Hepatocyte (in vitro differentiated cells): ENCODE data around the gene FAM53B. TPM values are rescaled to one million over a fixed set of nuclear protein-coding genes. Genes with fewer than 3 reads are reported as not detected.
"Not testable (repeated sequence)": the region's sequence is repeated elsewhere in the genome, so short reads cannot be mapped to it uniquely, and the experiment has no call there.

Experiments used
- DNase-seq: peaks from one replicate; pipeline ENCODE4 v3.0.0-alpha.2; 2016; ENCODE audit warnings: low spot score
- H2AFZ ChIP-seq: fragments of 200-600 bp; sonication (generic); 2 replicates; pipeline ENCODE4 v1.6.0; 2016; ENCODE audit warnings: antibody characterized with exemption, mild to moderate bottlenecking
- H3K27ac ChIP-seq: fragments of 200-600 bp; sonication (generic); 2 replicates; pipeline ENCODE4 v1.5.1; 2016; ENCODE audit warnings: mild to moderate bottlenecking
- H3K27me3 ChIP-seq: fragments of 200-600 bp; sonication (generic); 2 replicates; pipeline ENCODE4 v1.6.1; 2016
- H3K36me3 ChIP-seq: fragments of 200-600 bp; sonication (generic); replicated peaks from 2 replicates; pipeline ENCODE4 v1.5.1; 2016; ENCODE audit warnings: low read depth; ENCODE audit not compliant: insufficient read depth
- H3K4me1 ChIP-seq: fragments of 200-600 bp; sonication (generic); 2 replicates; pipeline ENCODE4 v1.5.1; 2016; ENCODE audit warnings: mild to moderate bottlenecking, moderate library complexity; ENCODE audit not compliant: insufficient read depth
- H3K4me2 ChIP-seq: fragments of 200-600 bp; sonication (generic); 2 replicates; pipeline ENCODE4 v1.6.0; 2016
- H3K4me3 ChIP-seq: fragments of 200-600 bp; sonication (generic); 2 replicates; pipeline ENCODE4 v1.5.1; 2016; ENCODE audit warnings: mild to moderate bottlenecking
- H3K79me2 ChIP-seq: fragments of 200-600 bp; sonication (generic); 2 replicates; pipeline ENCODE4 v1.6.0; 2017; ENCODE audit warnings: mild to moderate bottlenecking
- H3K9me2 ChIP-seq: fragments of 200-600 bp; sonication (generic); replicated peaks from 2 replicates; pipeline ENCODE4 v1.6.0; 2017; ENCODE audit warnings: mild to moderate bottlenecking; ENCODE audit not compliant: insufficient read depth
- H3K9me3 ChIP-seq: fragments of 200-600 bp; sonication (generic); 2 replicates; pipeline ENCODE4 v1.5.1; 2016; ENCODE audit warnings: low read depth, mild to moderate bottlenecking
- H4K20me1 ChIP-seq: fragments of 200-600 bp; sonication (generic); 2 replicates; pipeline ENCODE4 v1.6.0; 2016; ENCODE audit warnings: mild to moderate bottlenecking; ENCODE audit not compliant: insufficient read depth, poor library complexity, severe bottlenecking
- EZH2 ChIP-seq: fragments of 200-600 bp; sonication (generic); IDR thresholded peaks from 2 replicates; pipeline ENCODE4 v1.6.1; 2016; ENCODE audit warnings: antibody characterized with exemption, mild to moderate bottlenecking, borderline replicate concordance
- EZH2phosphoT487 ChIP-seq: fragments of 200-600 bp; sonication (generic); IDR thresholded peaks from one replicate; pipeline ENCODE4 v1.6.1; 2018; ENCODE audit warnings: antibody characterized with exemption, mild to moderate bottlenecking, low read depth, moderate library complexity; ENCODE audit not compliant: unreplicated experiment, severe bottlenecking
- WGBS: methylation state at CpG from one replicate; pipeline ENCODE4 v1.1.6; 2016; ENCODE audit warnings: low lambda C conversion rate; ENCODE audit errors: missing lambda C conversion rate; 5-methylcytosine and 5-hydroxymethylcytosine counted together
- polyA plus RNA-seq: library from polyadenylated mRNA; unstranded; fragments of >200 nt; fragmentation: Nextera tagmentation; extraction: Ambion mirVana; gene quantifications from 2 replicates; pipeline ENCODE4 v1.2.1, GENCODE V29; 2016
- total RNA-seq: library from RNA; depleted of rRNA; stranded (reverse); fragments of >200 nt; gene quantifications from 2 replicates; pipeline ENCODE4 v1.2.3, GENCODE V29; 2014
- TF ChIP-seq, protein P1 (sequence below): fragments of 200-600 bp; sonication (generic); IDR thresholded peaks from 2 replicates; pipeline ENCODE4 v1.5.1; 2016; ENCODE audit warnings: antibody characterized with exemption, mild to moderate bottlenecking; ENCODE audit not compliant: poor library complexity

The FAM53B gene
- total and polyA plus RNA-seq, 2 experiments from 2014 or later: 10.3 to 23.6 TPM

DNA sequence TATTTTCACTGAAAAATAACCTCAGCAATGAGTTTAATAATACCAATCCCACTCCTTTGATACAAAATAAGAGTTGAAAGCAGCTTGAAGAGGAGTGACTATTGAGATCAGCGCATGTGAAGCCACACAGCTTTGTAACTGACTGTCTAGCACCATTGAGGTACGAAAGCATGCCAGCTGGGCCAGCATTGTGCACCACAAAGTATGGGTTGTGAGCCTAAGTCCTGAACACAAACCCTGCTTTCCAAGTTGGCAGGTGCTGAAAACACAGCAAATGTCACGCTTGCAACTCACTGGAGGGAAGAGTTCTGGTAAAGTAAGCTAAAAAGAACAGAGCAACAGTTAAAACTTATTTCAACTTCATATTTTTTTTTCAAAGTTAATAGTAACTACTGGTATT, 4.0 kb upstream of the FAM53B start:
- Histone ChIP-seq H4K20me1 (no peaks in the 10 kb centered on the region), H3K4me2 (no peak overlapping the region), H2AFZ (no peak overlapping the region), H3K4me1 (peaks cover 8% of the 10 kb centered on the region), H3K4me3 (no peak overlapping the region), H3K27ac (peak overlapping the region; percentile 41), H3K36me3 (no peaks in the 10 kb centered on the region), H3K27me3 (no peaks in the 10 kb centered on the region), H3K9me2 (no peaks in the 10 kb centered on the region), H3K79me2 (peaks cover 5% of the 10 kb centered on the region), H3K9me3 (no peaks in the 10 kb centered on the region)
- TF ChIP-seq, protein P1, sequence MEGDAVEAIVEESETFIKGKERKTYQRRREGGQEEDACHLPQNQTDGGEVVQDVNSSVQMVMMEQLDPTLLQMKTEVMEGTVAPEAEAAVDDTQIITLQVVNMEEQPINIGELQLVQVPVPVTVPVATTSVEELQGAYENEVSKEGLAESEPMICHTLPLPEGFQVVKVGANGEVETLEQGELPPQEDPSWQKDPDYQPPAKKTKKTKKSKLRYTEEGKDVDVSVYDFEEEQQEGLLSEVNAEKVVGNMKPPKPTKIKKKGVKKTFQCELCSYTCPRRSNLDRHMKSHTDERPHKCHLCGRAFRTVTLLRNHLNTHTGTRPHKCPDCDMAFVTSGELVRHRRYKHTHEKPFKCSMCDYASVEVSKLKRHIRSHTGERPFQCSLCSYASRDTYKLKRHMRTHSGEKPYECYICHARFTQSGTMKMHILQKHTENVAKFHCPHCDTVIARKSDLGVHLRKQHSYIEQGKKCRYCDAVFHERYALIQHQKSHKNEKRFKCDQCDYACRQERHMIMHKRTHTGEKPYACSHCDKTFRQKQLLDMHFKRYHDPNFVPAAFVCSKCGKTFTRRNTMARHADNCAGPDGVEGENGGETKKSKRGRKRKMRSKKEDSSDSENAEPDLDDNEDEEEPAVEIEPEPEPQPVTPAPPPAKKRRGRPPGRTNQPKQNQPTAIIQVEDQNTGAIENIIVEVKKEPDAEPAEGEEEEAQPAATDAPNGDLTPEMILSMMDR: no peak
- TF ChIP-seq EZH2 (no peak), EZH2phosphoT487 (no peak)
- 95% methylated on average over 3 of the region's 3 CpGs for WGBS
- peak; percentile 10 for DNase-seq

DNA sequence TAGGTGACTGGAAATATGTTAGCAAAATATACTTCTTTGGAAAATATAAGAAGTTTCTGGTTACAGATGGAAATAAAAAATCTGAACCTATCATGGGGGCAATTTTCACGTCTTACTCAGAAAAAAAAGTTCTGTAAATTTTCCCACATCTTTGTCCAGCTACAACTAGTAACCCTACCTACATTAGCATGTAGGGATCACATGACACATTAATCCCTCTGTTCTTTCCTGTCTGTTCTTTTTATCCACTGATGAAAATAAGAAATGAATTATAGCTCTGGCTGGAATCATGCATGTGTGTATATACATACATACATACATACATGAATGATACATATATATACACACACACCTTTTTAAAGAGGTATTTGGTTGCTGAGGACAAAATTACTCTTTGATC, 3.6 kb upstream of the FAM53B start:
- Histone ChIP-seq H3K4me1 (peaks cover 8% of the 10 kb centered on the region), H3K4me2 (peak overlapping the region; percentile 45), H3K36me3 (no peaks in the 10 kb centered on the region), H2AFZ (no peak overlapping the region), H3K27me3 (no peaks in the 10 kb centered on the region), H3K9me2 (no peaks in the 10 kb centered on the region), H3K27ac (peak overlapping the region; percentile 41), H4K20me1 (no peaks in the 10 kb centered on the region), H3K79me2 (peaks cover 9% of the 10 kb centered on the region), H3K9me3 (no peaks in the 10 kb centered on the region), H3K4me3 (no peak overlapping the region)
- no peak for DNase-seq
- TF ChIP-seq EZH2: no peak
- TF ChIP-seq EZH2phosphoT487: no peak
- TF ChIP-seq, protein P1: no peak
- WGBS: 93% methylated on average over 1 of the region's 1 CpG

DNA sequence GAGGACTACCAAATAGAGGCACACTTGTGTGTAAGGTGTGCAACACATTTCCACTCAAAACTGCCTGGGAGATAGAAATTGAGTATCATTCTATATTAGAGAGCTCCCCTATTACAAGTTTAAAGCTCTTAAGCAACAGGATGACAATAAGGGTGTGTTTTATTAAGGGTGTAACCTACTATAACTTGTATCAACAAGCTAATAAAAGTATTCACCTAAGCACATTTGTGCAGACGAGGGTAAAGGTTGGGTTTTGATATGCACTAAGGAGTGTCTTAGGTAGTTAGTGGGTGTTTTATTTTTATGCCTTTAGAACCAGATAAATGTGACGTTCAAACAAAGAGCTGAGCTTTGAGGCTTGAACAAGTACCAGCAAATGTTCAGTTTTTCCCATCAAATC, 2.8 kb upstream of the FAM53B start:
- peak overlapping the region; percentile 41 for H3K27ac ChIP-seq
- no peaks in the 10 kb centered on the region for H3K27me3 ChIP-seq
- H3K4me3 ChIP-seq: no peak overlapping the region
- H3K9me2 ChIP-seq: no peaks in the 10 kb centered on the region
- H3K36me3 ChIP-seq: no peaks in the 10 kb centered on the region
- H2AFZ ChIP-seq: no peak overlapping the region
- H3K9me3 ChIP-seq: no peaks in the 10 kb centered on the region
- no peak for TF ChIP-seq EZH2
- TF ChIP-seq, protein P1: no peak
- TF ChIP-seq EZH2phosphoT487: no peak
- H3K79me2 ChIP-seq: peaks cover 16% of the 10 kb centered on the region
- peak overlapping the region; percentile 45 for H3K4me2 ChIP-seq
- WGBS: 69% methylated on average over 2 of the region's 2 CpGs
- peaks cover 11% of the 10 kb centered on the region for H3K4me1 ChIP-seq
- peak; percentile 7 for DNase-seq
- H4K20me1 ChIP-seq: no peaks in the 10 kb centered on the region

DNA sequence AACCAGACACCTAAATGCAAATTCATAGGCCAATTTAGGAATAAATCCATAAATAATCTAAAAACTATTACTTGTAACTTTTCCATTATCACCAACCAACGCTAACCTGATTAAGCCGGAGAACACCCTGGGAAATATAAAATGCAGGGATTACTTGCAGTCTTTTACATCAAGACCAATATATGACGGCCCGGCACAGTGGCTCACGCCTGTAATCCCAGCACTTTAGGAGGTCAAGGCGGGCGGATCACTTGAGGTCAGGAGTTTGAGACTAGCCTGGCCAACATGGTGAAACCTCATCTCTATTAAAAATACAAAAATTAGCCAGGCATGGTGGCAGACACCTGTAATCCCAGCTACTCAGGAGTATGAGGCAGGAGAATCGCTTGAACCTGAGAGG, 2.3 kb upstream of the FAM53B start:
- Histone ChIP-seq H3K79me2 (peaks cover 21% of the 10 kb centered on the region), H3K27ac (peak overlapping the region; percentile 41), H3K4me1 (peaks cover 17% of the 10 kb centered on the region)
- H2AFZ ChIP-seq, H3K36me3 ChIP-seq, H3K9me3 ChIP-seq, H3K4me3 ChIP-seq, DNase-seq, H3K9me2 ChIP-seq, H4K20me1 ChIP-seq, H3K27me3 ChIP-seq, H3K4me2 ChIP-seq: not testable (repeated sequence)
- 93% methylated on average over 8 of the region's 8 CpGs for WGBS
